ENCODE data around the gene CORO2B. TPM values are rescaled to one million over a fixed set of nuclear protein-coding genes. Genes with fewer than 3 reads are reported as not detected.

Gene CORO2B
- total and polyA plus RNA-seq, 2 of the 13 experiments (the other 11 are each of a cell fraction or from before 2014, with no cell fraction given): 0.35 to 0.63 TPM

DNA sequence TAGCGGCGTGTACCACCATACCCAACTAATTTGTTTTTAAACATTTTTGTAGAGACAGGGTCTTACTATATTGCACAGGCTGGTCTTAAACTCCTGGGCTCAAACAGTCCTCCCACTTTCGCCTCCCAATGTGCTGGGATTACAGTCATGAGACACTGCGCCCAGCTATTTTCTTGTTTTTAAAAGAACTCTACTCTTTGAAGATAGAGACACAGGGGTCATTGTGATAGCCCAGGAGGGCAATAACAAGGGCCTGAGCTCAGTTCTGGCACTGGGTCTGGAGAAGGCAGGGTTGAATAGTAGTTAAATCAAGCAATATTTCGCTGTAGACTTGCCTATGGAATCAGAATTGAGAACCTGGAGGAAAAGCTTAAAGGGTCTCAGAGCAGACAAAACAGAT lies 143.1 kb downstream of the CORO2B start:
- no peak for ATAC-seq
- no TSS peak for BruUV-seq (replicated peaks)
- no peak overlapping the region for H3K4me3 ChIP-seq (replicated peaks in 1 of 3; ENCODE audit: insufficient read depth in 1 of 3, low read depth in 2 of 3, low read length in 3 of 3)
- no peak for DNase-seq (ENCODE audit: low spot score)
- no peaks in the 10 kb centered on the region for H3K4me1 ChIP-seq (ENCODE audit: insufficient read depth, low read length)
- FAIRE-seq: no peak
- H3K9me3 ChIP-seq (ENCODE audit: low read length): no peaks in the 10 kb centered on the region
- in situ Hi-C loops (cut with HindIII; ENCODE audit: extremely low pct_ligation_motif_present, low pct_unique_long_range_greater_than_20kb): no loop called here
- intact Hi-C loops (cut with micrococcal nuclease; ENCODE audit: unreplicated experiment): no loop called here
- H3K4me2 ChIP-seq (ENCODE audit: low read depth, low read length): no peak overlapping the region
- H3K9ac ChIP-seq (ENCODE audit: insufficient read depth, low read depth, low read length): no peak overlapping the region
- ChIA-PET POLR2A (no interaction called here), CTCF (ENCODE audit: low intra/inter-chr PET ratio, low total read pairs) (no interaction called here)
- H3K36me3 ChIP-seq (replicated peaks in 1 of 2; ENCODE audit: control insufficient read depth in 1 of 2, insufficient read depth in 2 of 2, low read length in 2 of 2): no peaks in the 10 kb centered on the region
- H3K27me3 ChIP-seq (ENCODE audit: control insufficient read depth in 1 of 2, insufficient read depth in 2 of 2, low read length in 2 of 2): peaks cover 4 to 26% of the 10 kb centered on the region in 2 experiments; a peak in 4 of 5 replicates
- H2AFZ ChIP-seq (ENCODE audit: low read length): no peak overlapping the region
- H4K20me1 ChIP-seq (ENCODE audit: insufficient read depth, low read length): no peaks in the 10 kb centered on the region
- WGBS (ENCODE audit: low lambda C conversion rate): 29% methylated on average over 5 of the region's 5 CpGs
- H3K79me2 ChIP-seq (ENCODE audit: insufficient read depth, low read length): no peaks in the 10 kb centered on the region
- no peak overlapping the region for H3K27ac ChIP-seq (ENCODE audit: extremely low read length, insufficient read depth, low read length)
- TF ChIP-seq, protein P1, sequence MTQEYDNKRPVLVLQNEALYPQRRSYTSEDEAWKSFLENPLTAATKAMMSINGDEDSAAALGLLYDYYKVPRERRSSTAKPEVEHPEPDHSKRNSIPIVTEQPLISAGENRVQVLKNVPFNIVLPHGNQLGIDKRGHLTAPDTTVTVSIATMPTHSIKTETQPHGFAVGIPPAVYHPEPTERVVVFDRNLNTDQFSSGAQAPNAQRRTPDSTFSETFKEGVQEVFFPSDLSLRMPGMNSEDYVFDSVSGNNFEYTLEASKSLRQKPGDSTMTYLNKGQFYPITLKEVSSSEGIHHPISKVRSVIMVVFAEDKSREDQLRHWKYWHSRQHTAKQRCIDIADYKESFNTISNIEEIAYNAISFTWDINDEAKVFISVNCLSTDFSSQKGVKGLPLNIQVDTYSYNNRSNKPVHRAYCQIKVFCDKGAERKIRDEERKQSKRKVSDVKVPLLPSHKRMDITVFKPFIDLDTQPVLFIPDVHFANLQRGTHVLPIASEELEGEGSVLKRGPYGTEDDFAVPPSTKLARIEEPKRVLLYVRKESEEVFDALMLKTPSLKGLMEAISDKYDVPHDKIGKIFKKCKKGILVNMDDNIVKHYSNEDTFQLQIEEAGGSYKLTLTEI (CRISPR knock-in tag; conservative IDR thresholded peaks at IDR 0.05): no peak
- TF ChIP-seq ZBTB40 (IDR thresholded peaks at IDR 0.05): no peak
- TF ChIP-seq ZBTB40 (CRISPR knock-in tag; IDR thresholded peaks at IDR 0.05): no peak
- TF ChIP-seq ZNF616 (CRISPR knock-in tag; IDR thresholded peaks at IDR 0.05; ENCODE audit: low read depth): no peak
- no peak for TF ChIP-seq ASH2L (IDR thresholded peaks at IDR 0.05; ENCODE audit: insufficient read length, low read depth, low read length)
- no peak for TF ChIP-seq THAP7 (CRISPR knock-in tag; IDR thresholded peaks at IDR 0.05)
- TF ChIP-seq, protein P2, sequence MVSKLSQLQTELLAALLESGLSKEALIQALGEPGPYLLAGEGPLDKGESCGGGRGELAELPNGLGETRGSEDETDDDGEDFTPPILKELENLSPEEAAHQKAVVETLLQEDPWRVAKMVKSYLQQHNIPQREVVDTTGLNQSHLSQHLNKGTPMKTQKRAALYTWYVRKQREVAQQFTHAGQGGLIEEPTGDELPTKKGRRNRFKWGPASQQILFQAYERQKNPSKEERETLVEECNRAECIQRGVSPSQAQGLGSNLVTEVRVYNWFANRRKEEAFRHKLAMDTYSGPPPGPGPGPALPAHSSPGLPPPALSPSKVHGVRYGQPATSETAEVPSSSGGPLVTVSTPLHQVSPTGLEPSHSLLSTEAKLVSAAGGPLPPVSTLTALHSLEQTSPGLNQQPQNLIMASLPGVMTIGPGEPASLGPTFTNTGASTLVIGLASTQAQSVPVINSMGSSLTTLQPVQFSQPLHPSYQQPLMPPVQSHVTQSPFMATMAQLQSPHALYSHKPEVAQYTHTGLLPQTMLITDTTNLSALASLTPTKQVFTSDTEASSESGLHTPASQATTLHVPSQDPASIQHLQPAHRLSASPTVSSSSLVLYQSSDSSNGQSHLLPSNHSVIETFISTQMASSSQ (IDR thresholded peaks at IDR 0.05; ENCODE audit: low read depth): no peak
- TF ChIP-seq, protein P2 (CRISPR knock-in tag; IDR thresholded peaks at IDR 0.05; ENCODE audit: borderline replicate concordance): no peak

Data from HepG2 (cell line).